Hindlimb muscle (tissue), 1 donor: ENCODE data around the gene TRIM69. TPM values are rescaled to one million over a fixed set of nuclear protein-coding genes. Genes with fewer than 3 reads are reported as not detected.
A peak's percentile ranks its signal among the peaks of the same experiment; 100 is the strongest.
"Not testable (repeated sequence)": the region's sequence is repeated elsewhere in the genome, so short reads cannot be mapped to it uniquely, and the experiment has no call there.

Experiments used
- DNase-seq: peaks from one replicate; pipeline ENCODE4 v3.0.0-alpha.2; 2013
- polyA plus RNA-seq: library from polyadenylated mRNA; unstranded; fragments of 120-200 nt; gene quantifications from one replicate; pipeline ENCODE4 v1.2.1, GENCODE V29; 2013; ENCODE audit not compliant: insufficient read length

TRIM69 gene
- polyA plus RNA-seq, 1 donor, result 30.8 TPM

DNA sequence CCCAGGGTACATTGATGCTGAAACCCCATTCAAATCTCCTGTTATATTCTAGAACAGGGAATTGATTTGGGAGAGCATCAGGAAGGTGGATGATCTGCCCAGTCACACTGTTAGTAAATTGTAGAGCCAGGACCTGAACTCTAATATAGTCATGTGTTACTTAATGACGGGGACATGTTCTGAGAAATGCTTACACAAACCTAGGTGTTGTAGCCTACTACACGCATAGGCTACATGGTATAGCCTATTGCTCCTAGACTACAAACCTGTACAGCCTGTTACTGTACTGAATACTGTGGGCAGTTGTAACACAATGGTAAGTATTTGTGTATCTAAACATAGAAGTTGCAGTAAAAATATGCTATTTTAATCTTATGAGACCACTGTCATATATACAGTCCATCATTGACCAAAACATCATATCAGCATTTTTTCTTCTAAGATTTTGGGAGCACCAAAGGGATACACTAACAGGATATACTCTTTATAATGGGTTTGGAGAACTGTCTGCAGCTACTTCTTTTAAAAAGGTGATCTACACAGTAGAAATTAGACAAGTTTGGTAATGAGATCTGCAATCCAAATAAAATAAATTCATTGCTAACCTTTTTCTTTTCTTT, 19.2 kb upstream of the TRIM69 start:
- no peak for DNase-seq

- DNase-seq, result no peak
Observed at GRCh38 chr15:44718180-44718926, 18.0 kb upstream of the TRIM69 start.

GRCh38 chr15:44718927-44719292, 17.4 kb upstream of the TRIM69 start:
- no peak for DNase-seq

- DNase-seq, result no peak
Observed at GRCh38 chr15:44719293-44719999, 16.9 kb upstream of the TRIM69 start.

GRCh38 chr15:44720000-44720435, 16.3 kb upstream of the TRIM69 start:
- not testable (repeated sequence) for DNase-seq

- no peak for DNase-seq
Observed at GRCh38 chr15:44720460-44721176, 15.7 kb upstream of the TRIM69 start.

DNA sequence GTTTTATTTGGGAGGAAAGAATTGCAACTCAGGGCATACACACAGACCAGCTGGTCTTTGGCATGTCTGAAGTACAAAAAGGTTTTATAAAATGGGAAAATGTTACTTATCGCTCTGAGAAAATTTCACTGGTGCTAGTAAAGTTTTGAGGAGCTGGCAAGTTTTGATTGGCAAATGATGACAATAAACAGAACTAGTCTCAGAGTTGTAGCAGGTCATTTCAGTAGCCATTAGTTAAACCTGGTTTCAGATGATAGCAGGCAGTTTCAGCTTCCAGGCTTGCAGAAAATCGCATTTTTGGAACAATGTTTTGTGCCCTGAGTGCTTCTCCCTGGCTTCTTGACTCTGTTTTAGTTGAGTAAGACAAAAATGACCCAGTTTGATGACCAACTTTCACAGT, 14.3 kb upstream of the TRIM69 start:
- no peak for DNase-seq

- no peak for DNase-seq
Observed at GRCh38 chr15:44726136-44726535, 10.2 kb upstream of the TRIM69 start.

GRCh38 chr15:44726568-44727484, 9.5 kb upstream of the TRIM69 start:
- DNase-seq, result no peak

- no peak for DNase-seq
Observed at GRCh38 chr15:44727485-44728231, 8.7 kb upstream of the TRIM69 start.

GRCh38 chr15:44728232-44728575, 8.1 kb upstream of the TRIM69 start:
- not testable (repeated sequence) for DNase-seq

- DNase-seq, result peak; percentile 96
Observed at GRCh38 chr15:44728576-44729407, 7.5 kb upstream of the TRIM69 start.

- DNase-seq, result peak; percentile 51
Observed at GRCh38 chr15:44729408-44730127, 6.8 kb upstream of the TRIM69 start.

GRCh38 chr15:44734839-44735481, 1.4 kb upstream of the TRIM69 start:
- no peak for DNase-seq

GRCh38 chr15:44735482-44736180, 697 bp upstream of the TRIM69 start:
- DNase-seq, result no peak

- DNase-seq, result no peak
Observed at GRCh38 chr15:44738340-44738984, 2.1 kb downstream of the TRIM69 start.

GRCh38 chr15:44739222-44739847, 3.0 kb downstream of the TRIM69 start:
- DNase-seq, result not testable (repeated sequence)
